ENCODE results near the gene TRPM4.
"Not testable (repeated sequence)": the region's sequence is repeated elsewhere in the genome, so short reads cannot be mapped to it uniquely, and the experiment has no call there.

Gene TRPM4

GRCh38 chr19:49151267-49152118 lies 6.1 kb upstream of the TRPM4 start:
- ATAC-seq, result no peak
- peak; percentile 51 for DNase-seq

GRCh38 chr19:49152119-49152550 lies 5.5 kb upstream of the TRPM4 start:
- DNase-seq (no peak), ATAC-seq (no peak)

- DNase-seq (no peak), ATAC-seq (no peak)
Observed at GRCh38 chr19:49153167-49153809, 4.3 kb upstream of the TRPM4 start.

- DNase-seq (no peak), ATAC-seq (no peak)
Observed at GRCh38 chr19:49154279-49154678, 3.3 kb upstream of the TRPM4 start.

GRCh38 chr19:49155005-49155819 lies 2.4 kb upstream of the TRPM4 start, which contains the start of gene HRC:
Gene HRC (minus strand): TSS chr19:49155396. CDS start chr19:49155237, 159 bp downstream.
- ATAC-seq (no peak), DNase-seq (no peak)

- no peak for ATAC-seq
Observed at GRCh38 chr19:49155820-49156346, 1.7 kb upstream of the TRPM4 start.

GRCh38 chr19:49160450-49161189 lies 3.0 kb downstream of the TRPM4 start:
- no peak for DNase-seq

More at GRCh38 chr19:49155820-49156346, 1.7 kb upstream of the TRPM4 start:
- DNase-seq, result no peak

GRCh38 chr19:49161987-49162386 lies 4.4 kb downstream of the TRPM4 start:
- DNase-seq (no peak), ATAC-seq (no peak)

More at GRCh38 chr19:49160450-49161189, 3.0 kb downstream of the TRPM4 start:
- ATAC-seq, result no peak

GRCh38 chr19:49165111-49165750 lies 7.6 kb downstream of the TRPM4 start:
- ATAC-seq, result no peak
- DNase-seq, result no peak

GRCh38 chr19:49165865-49166301 lies 8.3 kb downstream of the TRPM4 start:
- DNase-seq, result no peak
- ATAC-seq, result no peak

GRCh38 chr19:49167857-49168409 lies 10.3 kb downstream of the TRPM4 start:
- DNase-seq (no peak), ATAC-seq (no peak)

- ATAC-seq (no peak), DNase-seq (no peak)
Observed at GRCh38 chr19:49168421-49168820, 10.8 kb downstream of the TRPM4 start.

- DNase-seq (no peak), ATAC-seq (no peak)
Observed at GRCh38 chr19:49173198-49173597, 15.6 kb downstream of the TRPM4 start.

GRCh38 chr19:49180659-49181058 lies 23.1 kb downstream of the TRPM4 start:
- DNase-seq (no peak), ATAC-seq (no peak)

- not testable (repeated sequence) for DNase-seq, ATAC-seq
Observed at GRCh38 chr19:49182010-49182847, 24.6 kb downstream of the TRPM4 start.

GRCh38 chr19:49182848-49183375 lies 25.3 kb downstream of the TRPM4 start:
- ATAC-seq (no peak), DNase-seq (no peak)

- ATAC-seq (no peak), DNase-seq (no peak)
Observed at GRCh38 chr19:49186108-49186507, 28.5 kb downstream of the TRPM4 start.

- DNase-seq (no peak), ATAC-seq (no peak)
Observed at GRCh38 chr19:49188626-49189200, 31.1 kb downstream of the TRPM4 start.

- ATAC-seq (no peak), DNase-seq (no peak)
Observed at GRCh38 chr19:49189259-49189658, 31.7 kb downstream of the TRPM4 start.

Measured in stimulated activated naive CD8-positive, alpha-beta T cell treated with anti-CD3 and anti-CD28 coated beads, Interleukin-15, Interleukin-2, amounts not matched to agents 100 U/mL and 50 U/mL, for 24 hours (primary cell).